OCI-LY1 (cell line): Measurements from ENCODE around the gene SPDL1.

Experiments
- H2AFZ ChIP-seq: fragments of 200-600 bp; sonication (generic), shearing (Covaris generic); 2 replicates; pipeline ENCODE4 v1.6.0; 2014; ENCODE audit warnings: antibody characterized with exemption, mild to moderate bottlenecking, low read length
- H3F3A ChIP-seq: fragments of 200-600 bp; sonication (generic), shearing (Covaris generic); 2 replicates; pipeline ENCODE4 v1.6.0; 2014; ENCODE audit warnings: mild to moderate bottlenecking, antibody characterized with exemption, low read length, moderate library complexity; ENCODE audit not compliant: insufficient read depth
- H3K27ac ChIP-seq: fragments of 200-600 bp; sonication (generic); 2 replicates; pipeline ENCODE4 v1.5.1; 2014; ENCODE audit warnings: low read length, mixed run types, mild to moderate bottlenecking, low read depth; ENCODE audit not compliant: poor library complexity, severe bottlenecking
- H3K27me3 ChIP-seq: fragments of 200-600 bp; sonication (generic); 2 replicates; pipeline ENCODE4 v1.6.0; 2014; ENCODE audit warnings: antibody characterized with exemption, mild to moderate bottlenecking, low read length, moderate library complexity; ENCODE audit not compliant: insufficient read depth
- H3K36me3 ChIP-seq: fragments of 200-600 bp; sonication (generic); 2 replicates; pipeline ENCODE4 v1.6.1; 2014; ENCODE audit warnings: mild to moderate bottlenecking, antibody characterized with exemption, low read length, moderate library complexity, mixed read lengths; ENCODE audit not compliant: insufficient read depth
- H3K4me1 ChIP-seq: fragments of 200-600 bp; sonication (generic); 2 replicates; pipeline ENCODE4 v1.5.1; 2014; ENCODE audit warnings: mild to moderate bottlenecking, low read length, moderate library complexity; ENCODE audit not compliant: insufficient read depth, severe bottlenecking
- H3K4me2 ChIP-seq: fragments of 200-600 bp; sonication (generic), shearing (Covaris generic); 2 replicates; pipeline ENCODE4 v1.6.1; 2014; ENCODE audit warnings: low read length
- H3K4me3 ChIP-seq: fragments of 200-600 bp; sonication (generic); 2 replicates; pipeline ENCODE4 v1.5.1; 2014; ENCODE audit warnings: low read length, low read depth, mild to moderate bottlenecking, mixed read lengths; ENCODE audit not compliant: poor library complexity, severe bottlenecking
- H3K79me2 ChIP-seq: fragments of 200-600 bp; shearing (Covaris generic); 2 replicates; pipeline ENCODE4 v1.6.1; 2016; ENCODE audit warnings: mixed run types, low read length, mixed read lengths; ENCODE audit not compliant: insufficient read depth
- H3K9ac ChIP-seq: fragments of 200-600 bp; sonication (generic), shearing (Covaris generic); 2 replicates; pipeline ENCODE4 v1.6.1; 2014; ENCODE audit warnings: mild to moderate bottlenecking, low read length, mixed read lengths
- H3K9me2 ChIP-seq: fragments of 200-600 bp; sonication (generic), shearing (Covaris generic); 2 replicates; pipeline ENCODE4 v1.6.1; 2014; ENCODE audit warnings: low read depth, mild to moderate bottlenecking, low read length, mixed read lengths
- H3K9me3 ChIP-seq: fragments of 200-600 bp; shearing (Covaris generic); 2 replicates; pipeline ENCODE4 v1.6.1; 2014; ENCODE audit warnings: low read length, mixed read lengths
- H4K20me1 ChIP-seq: fragments of 200-600 bp; sonication (generic), shearing (Covaris generic); 2 replicates; pipeline ENCODE4 v1.6.0; 2016; ENCODE audit warnings: mild to moderate bottlenecking, low read length; ENCODE audit not compliant: insufficient read depth
- CTCF ChIP-seq: fragments of 200-600 bp; sonication (generic), shearing (Covaris generic); IDR thresholded peaks from 2 replicates; pipeline ENCODE4 v1.5.1; 2017; ENCODE audit warnings: mild to moderate bottlenecking, antibody characterized with exemption, low read length, moderate library complexity, mixed read lengths
- EZH2 ChIP-seq: fragments of 200-600 bp; sonication (generic), shearing (Covaris generic); IDR thresholded peaks from 2 replicates; pipeline ENCODE4 v1.8.0; 2017; ENCODE audit warnings: borderline replicate concordance, mixed run types, mild to moderate bottlenecking, antibody characterized with exemption, low read length, moderate library complexity, mixed read lengths

SPDL1 gene

DNA sequence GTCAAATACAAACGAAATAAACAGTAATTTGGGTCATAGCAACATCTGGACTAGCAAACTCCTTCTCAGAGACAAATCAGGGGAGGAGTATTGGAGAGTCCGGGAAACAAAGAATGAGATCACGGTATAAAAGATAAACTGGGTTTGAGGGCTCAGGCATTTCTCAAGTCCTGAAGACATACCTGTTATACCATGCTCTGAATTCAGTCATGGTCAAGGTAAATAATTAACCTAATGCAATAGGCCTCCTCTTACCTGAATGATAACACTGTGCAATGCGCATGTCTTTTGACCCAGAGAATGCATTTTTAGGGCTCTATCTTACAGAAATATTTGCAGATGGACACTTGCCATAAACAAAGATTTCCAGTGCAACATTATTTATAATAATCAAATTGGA is 31.9 kb upstream of the SPDL1 start:
- no peak for TF ChIP-seq EZH2
- no peaks in the 10 kb centered on the region for H4K20me1 ChIP-seq
- H3K36me3 ChIP-seq, result no peaks in the 10 kb centered on the region
- no peaks in the 10 kb centered on the region for H3K79me2 ChIP-seq
- H3K9ac ChIP-seq, result no peak overlapping the region
- H3K27ac ChIP-seq, result no peak overlapping the region
- no peak overlapping the region for H2AFZ ChIP-seq
- H3K4me3 ChIP-seq, result no peak overlapping the region
- no peaks in the 10 kb centered on the region for H3K4me1 ChIP-seq
- H3F3A ChIP-seq, result no peaks in the 10 kb centered on the region
- no peak overlapping the region for H3K4me2 ChIP-seq
- H3K9me3 ChIP-seq, result no peaks in the 10 kb centered on the region
- H3K27me3 ChIP-seq, result no peaks in the 10 kb centered on the region
- no peaks in the 10 kb centered on the region for H3K9me2 ChIP-seq

GRCh38 chr5:169554251-169554650 is 29.3 kb upstream of the SPDL1 start:
- H4K20me1 ChIP-seq, result no peaks in the 10 kb centered on the region
- no peak overlapping the region for H3K9ac ChIP-seq
- no peaks in the 10 kb centered on the region for H3K4me1 ChIP-seq
- H3K4me3 ChIP-seq, result no peak overlapping the region
- no peak overlapping the region for H3K27ac ChIP-seq
- TF ChIP-seq EZH2, result no peak
- no peak for TF ChIP-seq CTCF
- no peaks in the 10 kb centered on the region for H3K36me3 ChIP-seq
- no peaks in the 10 kb centered on the region for H3K79me2 ChIP-seq
- no peaks in the 10 kb centered on the region for H3K27me3 ChIP-seq
- no peaks in the 10 kb centered on the region for H3F3A ChIP-seq
- no peak overlapping the region for H3K4me2 ChIP-seq
- no peaks in the 10 kb centered on the region for H3K9me3 ChIP-seq
- no peaks in the 10 kb centered on the region for H3K9me2 ChIP-seq
- no peak overlapping the region for H2AFZ ChIP-seq

DNA sequence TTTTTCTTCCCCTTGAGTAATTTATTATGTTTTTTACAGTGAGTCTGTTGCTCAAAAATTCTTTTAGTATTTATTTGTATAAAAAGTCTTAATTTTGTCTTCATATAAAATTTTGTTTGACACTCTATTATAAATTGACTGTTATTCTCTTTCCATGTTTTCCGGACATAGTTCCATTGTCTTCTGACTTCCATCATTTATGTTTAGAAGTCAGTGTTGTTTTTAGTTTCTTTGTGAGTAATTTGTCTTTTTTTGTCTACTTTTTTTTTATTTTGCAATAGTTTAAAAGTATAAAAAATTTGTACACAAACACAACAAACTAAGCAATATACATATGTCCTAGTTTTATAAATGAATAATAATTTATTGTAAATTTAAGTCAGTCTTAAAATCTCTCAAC is 25.7 kb upstream of the SPDL1 start:
- no peak overlapping the region for H3K27ac ChIP-seq
- no peaks in the 10 kb centered on the region for H3K27me3 ChIP-seq

More for the DNA sequence above, 25.7 kb upstream of the SPDL1 start:
- no peaks in the 10 kb centered on the region for H3K36me3 ChIP-seq
- TF ChIP-seq EZH2, result no peak
- TF ChIP-seq CTCF, result no peak
- no peak overlapping the region for H3K9ac ChIP-seq
- no peaks in the 10 kb centered on the region for H3K4me1 ChIP-seq
- H3K79me2 ChIP-seq, result no peaks in the 10 kb centered on the region
- H3F3A ChIP-seq, result no peaks in the 10 kb centered on the region
- no peaks in the 10 kb centered on the region for H3K9me3 ChIP-seq
- H2AFZ ChIP-seq, result no peak overlapping the region
- no peaks in the 10 kb centered on the region for H3K9me2 ChIP-seq
- no peak overlapping the region for H3K4me2 ChIP-seq
- H4K20me1 ChIP-seq, result no peaks in the 10 kb centered on the region
- H3K4me3 ChIP-seq, result no peak overlapping the region
